Trophoblast cell (in vitro differentiated cells and primary cell): ENCODE data around the gene RASGEF1C.

Experiments
- DNase-seq, 2 donors: peaks; one replicate each; pipeline ENCODE4 v3.0.0-alpha.2; 2016
- H2AFZ ChIP-seq: 2 replicates; pipeline ENCODE4 v1.6.1; 2013; ENCODE audit warnings: low read length, moderate library complexity, mild to moderate bottlenecking; ENCODE audit not compliant: insufficient read depth, poor library complexity
- H2AK5ac ChIP-seq: 2 replicates; pipeline ENCODE4 v1.6.1; 2013; ENCODE audit warnings: mild to moderate bottlenecking, low read length
- H2BK120ac ChIP-seq: 2 replicates; pipeline ENCODE4 v1.6.1; 2013; ENCODE audit warnings: low read length, mild to moderate bottlenecking, moderate library complexity; ENCODE audit not compliant: insufficient read depth, poor library complexity
- H2BK12ac ChIP-seq: 2 replicates; pipeline ENCODE4 v1.6.1; 2013; ENCODE audit warnings: mild to moderate bottlenecking, low read length, moderate library complexity
- H2BK5ac ChIP-seq: 2 replicates; pipeline ENCODE4 v1.6.1; 2013; ENCODE audit warnings: low read length, low read depth, moderate library complexity, mild to moderate bottlenecking; ENCODE audit not compliant: poor library complexity
- H3K14ac ChIP-seq: 2 replicates; pipeline ENCODE4 v1.6.1; 2013; ENCODE audit warnings: mild to moderate bottlenecking, low read length
- H3K18ac ChIP-seq: 2 replicates; pipeline ENCODE4 v1.6.1; 2013; ENCODE audit warnings: mild to moderate bottlenecking, low read length
- H3K23ac ChIP-seq: 2 replicates; pipeline ENCODE4 v1.6.1; 2013; ENCODE audit warnings: low read length
- H3K27ac ChIP-seq: 2 replicates; pipeline ENCODE4 v1.5.1; 2013; ENCODE audit warnings: low read depth, mild to moderate bottlenecking, inconsistent platforms, low read length, moderate library complexity
- H3K27me3 ChIP-seq: 2 replicates; pipeline ENCODE4 v1.6.1; 2013; ENCODE audit warnings: inconsistent platforms, mild to moderate bottlenecking, low read length, moderate library complexity; ENCODE audit not compliant: insufficient read depth
- H3K36me3 ChIP-seq, 2 experiments: 1 replicate in 1 of 2; 2 replicates in 1 of 2; pipeline ENCODE4 v1.6.1; 2013; ENCODE audit warnings: low read length in 2 of 2, mild to moderate bottlenecking in 2 of 2, moderate library complexity in 1 of 2; ENCODE audit not compliant: insufficient read depth in 2 of 2, control insufficient read depth in 1 of 2
- H3K4ac ChIP-seq: 2 replicates; pipeline ENCODE4 v1.6.1; 2013; ENCODE audit warnings: low read depth, mild to moderate bottlenecking, low read length, moderate library complexity
- H3K4me1 ChIP-seq, 2 experiments: 1 replicate in 1 of 2; 2 replicates in 1 of 2; pipeline ENCODE4 v1.6.1; 2013; ENCODE audit warnings: low read length in 2 of 2, mild to moderate bottlenecking in 2 of 2, moderate library complexity in 1 of 2; ENCODE audit not compliant: insufficient read depth in 2 of 2, control insufficient read depth in 1 of 2
- H3K4me2 ChIP-seq: 2 replicates; pipeline ENCODE4 v1.6.1; 2013; ENCODE audit warnings: inconsistent platforms, mild to moderate bottlenecking, low read length, moderate library complexity
- H3K4me3 ChIP-seq: 2 replicates; pipeline ENCODE4 v1.5.1; 2013; ENCODE audit warnings: mild to moderate bottlenecking, low read depth, low read length, inconsistent platforms
- H3K79me1 ChIP-seq: one replicate; pipeline ENCODE4 v1.6.1; 2013; ENCODE audit warnings: low read length
- H3K79me2 ChIP-seq: 2 replicates; pipeline ENCODE4 v1.6.1; 2013; ENCODE audit warnings: low read length, mild to moderate bottlenecking; ENCODE audit not compliant: control insufficient read depth, insufficient read depth, poor library complexity
- H3K9ac ChIP-seq: 2 replicates; pipeline ENCODE4 v1.6.1; 2013; ENCODE audit warnings: mild to moderate bottlenecking, low read length
- H3K9me3 ChIP-seq: 2 replicates; pipeline ENCODE4 v1.6.1; 2013; ENCODE audit warnings: low read depth, mild to moderate bottlenecking, control low read depth, inconsistent platforms, low read length; ENCODE audit not compliant: insufficient read depth
- H4K12ac ChIP-seq: 2 replicates; pipeline ENCODE4 v1.6.1; 2013; ENCODE audit warnings: low read depth, mild to moderate bottlenecking, low read length, moderate library complexity
- H4K8ac ChIP-seq: 2 replicates; pipeline ENCODE4 v1.6.1; 2013; ENCODE audit warnings: low read depth, mild to moderate bottlenecking, low read length, moderate library complexity
- H4K91ac ChIP-seq: one replicate; pipeline ENCODE4 v1.6.1; 2013; ENCODE audit warnings: low read depth, mild to moderate bottlenecking, low read length, moderate library complexity
- WGBS: extraction: QIAGEN DNeasy Blood & Tissue Kit; methylation state at CpG from one replicate; pipeline ENCODE4 v1.1.7; 2013; ENCODE audit warnings: missing lambda C conversion rate; ENCODE audit not compliant: insufficient read length, insufficient coverage; ENCODE audit errors: extremely low coverage; 5-methylcytosine and 5-hydroxymethylcytosine counted together

The RASGEF1C gene

GRCh38 chr5:180056153-180056552 lies 152.9 kb downstream of the RASGEF1C start:
- no CpG with 5 or more reads among the region's 1 CpG for WGBS
- peaks cover 5% of the 10 kb centered on the region in 2 experiments for H3K4me1 ChIP-seq
- no peak overlapping the region for H3K4ac ChIP-seq
- no peaks in the 10 kb centered on the region for H3K27me3 ChIP-seq
- no peak overlapping the region for H4K8ac ChIP-seq
- no peak overlapping the region for H3K14ac ChIP-seq
- no peak overlapping the region for H2BK12ac ChIP-seq
- no peak overlapping the region for H3K27ac ChIP-seq
- no peak overlapping the region for H3K23ac ChIP-seq
- H3K9me3 ChIP-seq = no peaks in the 10 kb centered on the region
- H2BK120ac ChIP-seq = no peak overlapping the region
- H3K4me3 ChIP-seq = no peak overlapping the region
- H4K12ac ChIP-seq = no peak overlapping the region
- H2BK5ac ChIP-seq = no peak overlapping the region
- H4K91ac ChIP-seq = no peak overlapping the region
- no peak overlapping the region for H3K18ac ChIP-seq
- H2AK5ac ChIP-seq = no peak overlapping the region
- no peak overlapping the region for H3K9ac ChIP-seq
- no peaks in the 10 kb centered on the region for H3K36me3 ChIP-seq
- DNase-seq = no peak
- no peaks in the 10 kb centered on the region for H3K79me1 ChIP-seq
- no peak overlapping the region for H2AFZ ChIP-seq
- no peak overlapping the region for H3K4me2 ChIP-seq
- no peaks in the 10 kb centered on the region for H3K79me2 ChIP-seq

GRCh38 chr5:180054226-180054625 lies 154.8 kb downstream of the RASGEF1C start:
- no peak overlapping the region for H2BK120ac ChIP-seq
- H3K23ac ChIP-seq = no peak overlapping the region
- H2BK5ac ChIP-seq = no peak overlapping the region
- H3K27me3 ChIP-seq = no peaks in the 10 kb centered on the region
- peaks cover 5% of the 10 kb centered on the region in 2 experiments for H3K4me1 ChIP-seq
- H4K91ac ChIP-seq = no peak overlapping the region
- H3K79me1 ChIP-seq = no peaks in the 10 kb centered on the region
- no peak overlapping the region for H3K14ac ChIP-seq
- no peak overlapping the region for H3K27ac ChIP-seq
- H3K18ac ChIP-seq = no peak overlapping the region
- no peak overlapping the region for H3K4me3 ChIP-seq
- no peak overlapping the region for H4K8ac ChIP-seq
- no peak overlapping the region for H2AFZ ChIP-seq
- H3K36me3 ChIP-seq = no peaks in the 10 kb centered on the region
- H2AK5ac ChIP-seq = no peak overlapping the region
- H3K9me3 ChIP-seq = no peaks in the 10 kb centered on the region
- H4K12ac ChIP-seq = no peak overlapping the region
- H3K79me2 ChIP-seq = no peaks in the 10 kb centered on the region
- no peak overlapping the region for H3K4ac ChIP-seq
- WGBS = no CpG with 5 or more reads among the region's 6 CpGs
- no peak overlapping the region for H3K4me2 ChIP-seq
- DNase-seq = no peak
- no peak overlapping the region for H2BK12ac ChIP-seq
- H3K9ac ChIP-seq = no peak overlapping the region

- Histone ChIP-seq H4K8ac (no peak overlapping the region), H3K4me3 (no peak overlapping the region), H4K91ac (no peak overlapping the region), H3K23ac (no peak overlapping the region), H3K36me3 (no peaks in the 10 kb centered on the region), H2AK5ac (no peak overlapping the region), H2AFZ (no peak overlapping the region), H3K18ac (no peak overlapping the region), H3K27me3 (no peaks in the 10 kb centered on the region), H2BK120ac (no peak overlapping the region), H3K79me2 (no peaks in the 10 kb centered on the region), H3K4me2 (no peak overlapping the region), H3K9ac (no peak overlapping the region), H3K9me3 (no peaks in the 10 kb centered on the region), H2BK12ac (no peak overlapping the region), H2BK5ac (no peak overlapping the region), H3K4me1 (peaks cover 5% of the 10 kb centered on the region in 2 experiments), H3K4ac (no peak overlapping the region), H3K79me1 (no peaks in the 10 kb centered on the region), H4K12ac (no peak overlapping the region), H3K14ac (no peak overlapping the region), H3K27ac (no peak overlapping the region)
- no CpG with 5 or more reads among the region's 8 CpGs for WGBS
- DNase-seq = no peak
These were observed 155.9 kb downstream of the RASGEF1C start for GRCh38 chr5:180053061-180053602.

GRCh38 chr5:180052211-180052818 lies 156.7 kb downstream of the RASGEF1C start:
- H2AFZ ChIP-seq = no peak overlapping the region
- no peaks in the 10 kb centered on the region for H3K79me1 ChIP-seq
- H3K36me3 ChIP-seq = no peaks in the 10 kb centered on the region
- H3K79me2 ChIP-seq = no peaks in the 10 kb centered on the region
- H3K4me2 ChIP-seq = no peak overlapping the region
- no peak overlapping the region for H4K12ac ChIP-seq
- no peak overlapping the region for H2BK120ac ChIP-seq
- no CpG with 5 or more reads among the region's 5 CpGs for WGBS
- no peak overlapping the region for H2BK5ac ChIP-seq
- no peak overlapping the region for H2AK5ac ChIP-seq
- no peak overlapping the region for H3K27ac ChIP-seq
- no peak overlapping the region for H4K8ac ChIP-seq
- H3K27me3 ChIP-seq = no peaks in the 10 kb centered on the region
- no peak overlapping the region for H3K4ac ChIP-seq
- H3K18ac ChIP-seq = no peak overlapping the region
- H2BK12ac ChIP-seq = no peak overlapping the region
- DNase-seq = no peak
- no peak overlapping the region for H3K14ac ChIP-seq
- H3K4me1 ChIP-seq = peaks cover 5% of the 10 kb centered on the region in 2 experiments
- H3K9ac ChIP-seq = no peak overlapping the region
- H3K4me3 ChIP-seq = no peak overlapping the region
- H3K9me3 ChIP-seq = peaks cover 2% of the 10 kb centered on the region
- H3K23ac ChIP-seq = no peak overlapping the region
- no peak overlapping the region for H4K91ac ChIP-seq
